Stimulated activated CD4-positive, alpha-beta T cell treated with anti-CD3 and anti-CD28 coated beads, Interleukin-2, amount 100 ng/mL, for 48 hours (primary cell): ENCODE measurements around the gene MAST3.
"Not testable (repeated sequence)": the region's sequence is repeated elsewhere in the genome, so short reads cannot be mapped to it uniquely, and the experiment has no call there.

Source experiments
- DNase-seq, 2 donors: peaks; one replicate each; pipeline ENCODE4 v3.0.0-alpha.2; 2020

Gene MAST3

GRCh38 chr19:18141031-18141430, 43.5 kb downstream of the MAST3 start:
- DNase-seq = no peak

DNA sequence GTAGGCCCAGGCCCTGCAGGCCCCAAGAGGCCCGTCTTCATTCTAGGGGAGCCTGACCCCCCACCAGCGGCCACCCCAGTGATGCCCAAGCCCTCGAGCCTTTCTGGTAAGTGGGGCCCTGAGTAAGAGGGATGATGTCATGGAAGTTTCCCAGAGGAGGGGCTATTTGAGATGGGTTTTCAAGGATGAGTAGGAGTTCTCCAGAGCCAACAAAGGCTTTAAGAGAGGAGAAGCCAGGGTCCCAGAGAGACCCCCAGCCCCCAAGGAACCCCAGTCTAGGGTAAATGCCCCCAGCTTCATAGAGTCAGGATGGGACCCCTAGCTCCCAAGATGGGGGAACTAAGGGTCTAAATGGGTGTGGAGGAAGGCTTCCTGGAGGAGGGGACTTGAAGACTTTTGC, 46.3 kb downstream of the MAST3 start:
- DNase-seq = no peak

DNA sequence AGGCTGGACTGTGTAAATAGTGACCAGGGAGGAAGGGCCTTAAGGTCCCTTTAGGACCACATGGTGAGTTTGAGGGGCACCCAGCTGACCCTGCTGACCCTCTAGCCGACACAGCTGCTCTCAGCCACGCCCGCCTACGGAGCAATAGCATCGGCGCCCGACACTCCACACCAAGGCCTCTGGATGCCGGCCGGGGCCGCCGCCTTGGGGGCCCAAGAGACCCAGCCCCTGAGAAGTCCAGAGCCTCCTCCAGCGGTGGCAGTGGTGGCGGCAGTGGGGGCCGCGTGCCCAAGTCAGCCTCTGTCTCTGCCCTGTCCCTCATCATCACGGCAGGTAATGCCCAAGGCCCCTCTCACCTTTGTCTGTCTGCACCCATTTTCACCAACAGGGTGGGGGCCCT, 46.8 kb downstream of the MAST3 start:
- DNase-seq = no peak

- DNase-seq = no peak
These were observed 47.3 kb downstream of the MAST3 start for GRCh38 chr19:18144906-18145305.

DNA sequence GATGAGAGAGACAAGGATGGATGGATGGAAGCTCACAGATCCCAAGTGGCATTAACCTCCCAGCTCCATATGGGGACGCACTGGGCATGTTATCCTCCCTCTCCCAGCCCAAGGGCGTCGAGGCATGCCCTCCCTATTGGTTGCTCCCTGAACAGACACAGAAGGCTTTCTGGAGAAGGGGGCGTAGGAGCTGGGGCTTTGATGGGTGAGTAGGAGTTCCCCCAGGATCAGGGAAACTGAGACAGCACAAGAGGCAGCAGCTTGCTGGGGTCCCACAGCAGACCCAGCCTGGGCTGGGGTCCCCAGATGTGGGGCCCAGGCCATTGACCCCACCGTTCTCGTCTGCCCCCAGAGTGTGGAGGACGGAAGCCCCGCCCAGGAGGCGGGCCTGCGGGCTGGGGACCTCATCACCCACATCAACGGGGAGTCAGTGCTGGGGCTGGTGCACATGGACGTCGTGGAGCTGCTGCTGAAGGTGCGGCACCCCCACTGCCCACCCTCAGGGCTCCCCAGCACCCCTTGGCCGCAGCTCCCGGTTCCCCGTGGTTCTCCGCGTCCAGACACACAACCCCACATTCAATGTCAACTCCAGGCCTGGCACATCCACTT, 47.9 kb downstream of the MAST3 start:
- DNase-seq = no peak

DNA sequence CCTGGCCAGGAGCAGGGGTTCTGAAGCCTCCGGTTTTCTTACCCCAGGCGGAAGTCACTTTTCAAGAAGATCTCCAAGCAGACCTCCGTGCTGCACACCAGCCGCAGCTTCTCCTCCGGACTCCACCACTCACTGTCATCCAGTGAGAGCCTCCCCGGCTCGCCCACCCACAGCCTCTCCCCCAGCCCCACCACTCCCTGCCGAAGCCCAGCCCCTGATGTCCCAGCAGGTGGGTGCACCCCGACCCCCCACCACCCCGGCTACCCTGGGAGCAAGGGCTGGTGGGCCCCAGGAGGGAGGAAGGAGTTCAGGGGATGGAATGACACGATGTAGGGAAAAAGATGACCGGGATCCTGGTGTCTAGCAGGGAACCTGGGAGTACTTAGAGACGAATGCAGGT, 49.8 kb downstream of the MAST3 start:
- no peak for DNase-seq

DNA sequence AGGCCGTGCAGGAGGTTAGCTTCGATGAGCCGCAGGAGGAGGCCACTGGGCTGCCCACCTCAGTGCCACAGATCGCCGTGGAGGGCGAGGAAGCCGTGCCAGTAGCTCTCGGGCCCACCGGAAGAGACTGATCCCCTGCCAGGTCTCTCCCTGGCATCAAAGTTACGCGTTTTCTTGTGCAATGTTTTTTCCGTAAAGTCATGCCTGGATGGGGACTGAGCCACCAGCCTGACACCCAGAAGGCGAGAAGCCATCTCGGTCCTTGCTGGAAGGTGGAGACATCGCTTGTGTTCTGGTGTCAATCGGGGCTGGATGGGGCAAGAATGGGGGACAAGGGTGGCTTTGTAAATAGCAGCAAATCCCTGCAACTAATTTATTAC, 52.0 kb downstream of the MAST3 start:
- no peak for DNase-seq

DNA sequence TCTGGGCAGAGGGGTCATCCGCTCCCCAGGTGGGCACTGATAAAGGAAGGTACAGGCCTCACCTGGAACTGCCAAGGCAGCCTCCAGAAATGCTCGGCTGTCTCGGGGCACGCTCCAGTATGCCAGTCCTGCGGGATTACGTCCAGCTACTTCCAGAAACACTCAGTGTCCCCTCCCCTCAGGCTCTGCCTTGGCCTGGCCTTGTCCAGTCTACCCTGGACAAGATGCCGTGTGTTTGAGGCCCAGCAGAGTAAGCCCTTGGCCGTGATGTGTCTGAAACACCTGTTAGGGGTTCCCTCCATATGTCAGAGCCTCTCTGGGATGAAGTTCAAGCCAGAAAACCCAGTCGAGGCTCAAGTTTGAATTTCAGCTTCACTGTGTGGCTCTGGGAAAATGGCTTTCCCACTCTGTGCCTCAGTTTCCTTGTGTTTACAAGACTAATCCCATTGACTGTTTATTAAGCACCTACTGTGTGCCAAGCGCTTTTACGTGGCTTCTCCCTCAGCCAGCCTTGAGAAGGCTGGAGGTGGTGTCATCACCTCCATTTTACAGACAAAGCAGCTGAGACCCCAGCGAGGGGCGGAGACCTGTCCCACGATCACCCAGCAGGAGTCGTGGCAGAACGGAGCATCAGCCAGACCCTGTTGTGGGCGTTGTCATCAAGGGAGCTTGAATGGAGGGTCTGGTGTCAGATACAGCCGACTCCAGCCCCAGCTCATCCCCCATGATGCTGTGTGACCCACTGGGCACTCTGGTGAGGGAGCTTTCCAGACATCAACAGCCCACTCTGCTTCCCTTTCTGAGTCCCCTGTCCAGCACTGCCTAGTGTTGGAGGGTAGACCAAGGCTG, 53.4 kb downstream of the MAST3 start:
- DNase-seq = no peak

GRCh38 chr19:18152442-18152816, 54.9 kb downstream of the MAST3 start:
- peak; percentile 98 to 99 for DNase-seq

- DNase-seq = peak; percentile 100
These were observed 55.4 kb downstream of the MAST3 start, which contains the start of gene PIK3R2 for GRCh38 chr19:18152817-18153555. Gene PIK3R2 (plus strand): TSS chr19:18153163. CDS start chr19:18155880, 2,717 bp downstream.

DNA sequence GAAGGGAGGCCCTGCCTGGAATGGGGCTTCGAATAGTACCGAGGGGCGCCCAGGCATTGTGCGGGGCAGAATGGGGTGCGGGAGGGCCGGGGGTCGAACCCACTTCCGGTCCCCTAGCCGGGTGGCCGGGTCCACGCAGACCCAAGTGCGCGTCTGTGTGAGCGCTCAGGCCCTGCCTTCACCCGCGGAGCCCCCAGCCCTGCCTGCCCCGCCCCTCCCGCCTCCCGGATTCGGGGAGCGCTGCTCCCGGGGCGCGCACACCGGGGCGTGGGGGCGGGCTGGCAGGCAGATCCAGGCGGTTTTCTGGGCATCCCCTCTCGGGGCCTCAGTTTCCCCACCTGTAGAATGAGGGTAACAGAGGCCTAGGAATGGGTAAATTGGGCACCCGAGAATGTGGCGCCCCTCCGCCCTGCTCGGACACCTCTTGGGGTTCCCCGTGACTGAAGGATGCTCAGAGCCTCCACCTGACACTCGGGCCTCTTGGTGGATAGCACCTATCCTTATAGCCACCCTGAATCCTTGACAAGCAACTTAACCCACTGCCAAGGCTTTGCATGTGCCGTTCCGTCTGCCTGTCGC, 56.1 kb downstream of the MAST3 start:
- peak in 1 of 2 donors; percentile 21 for DNase-seq

DNA sequence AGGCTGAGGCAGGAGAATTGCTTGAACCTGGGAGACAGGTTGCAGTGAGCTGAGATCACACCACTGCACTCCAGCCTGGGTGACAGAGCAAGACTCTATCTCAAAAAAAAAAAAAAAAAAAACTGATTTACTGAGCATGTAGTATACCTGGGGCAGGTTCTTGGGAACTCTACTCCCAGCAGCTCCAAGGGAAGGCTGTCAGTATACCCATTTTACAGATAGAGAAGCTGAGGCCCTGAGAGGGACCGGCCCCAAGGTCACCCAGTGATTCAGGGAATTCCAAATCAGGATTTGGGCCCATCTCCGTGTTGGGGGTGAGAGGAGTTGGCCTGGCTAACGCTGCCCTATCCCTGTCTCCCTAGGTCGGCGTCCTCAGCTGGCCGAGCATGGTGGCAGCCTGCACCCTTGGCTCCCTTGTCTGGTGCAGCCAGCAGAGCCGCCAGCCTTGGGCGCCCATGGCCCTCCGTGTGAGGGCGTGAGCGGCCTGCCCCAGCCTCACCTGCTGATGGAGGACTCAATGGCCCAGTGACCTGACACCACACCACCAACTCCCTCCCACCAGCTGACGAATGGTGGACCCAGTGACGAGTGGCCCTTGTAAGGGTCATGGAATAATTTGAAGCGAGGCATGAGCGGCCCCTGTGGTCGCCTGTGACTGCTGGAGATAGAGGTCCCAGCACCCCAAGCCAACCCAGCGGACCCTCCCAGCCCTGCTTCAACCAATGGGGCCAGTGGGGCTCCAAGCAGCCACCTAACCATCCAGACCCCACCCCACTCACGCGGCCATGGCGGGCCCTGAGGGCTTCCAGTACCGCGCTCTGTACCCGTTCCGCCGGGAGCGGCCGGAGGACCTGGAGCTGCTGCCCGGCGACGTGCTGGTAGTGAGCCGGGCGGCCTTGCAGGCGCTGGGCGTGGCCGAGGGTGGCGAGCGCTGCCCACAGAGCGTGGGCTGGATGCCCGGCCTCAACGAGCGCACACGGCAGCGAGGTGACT, 57.8 kb downstream of the MAST3 start:
- no peak for DNase-seq

GRCh38 chr19:18156268-18156667, 58.7 kb downstream of the MAST3 start:
- DNase-seq = no peak

- DNase-seq = no peak
These were observed 59.4 kb downstream of the MAST3 start for GRCh38 chr19:18156841-18157464.

GRCh38 chr19:18157465-18158063, 60.0 kb downstream of the MAST3 start:
- DNase-seq = no peak

GRCh38 chr19:18158467-18158866, 60.9 kb downstream of the MAST3 start:
- no peak for DNase-seq

DNA sequence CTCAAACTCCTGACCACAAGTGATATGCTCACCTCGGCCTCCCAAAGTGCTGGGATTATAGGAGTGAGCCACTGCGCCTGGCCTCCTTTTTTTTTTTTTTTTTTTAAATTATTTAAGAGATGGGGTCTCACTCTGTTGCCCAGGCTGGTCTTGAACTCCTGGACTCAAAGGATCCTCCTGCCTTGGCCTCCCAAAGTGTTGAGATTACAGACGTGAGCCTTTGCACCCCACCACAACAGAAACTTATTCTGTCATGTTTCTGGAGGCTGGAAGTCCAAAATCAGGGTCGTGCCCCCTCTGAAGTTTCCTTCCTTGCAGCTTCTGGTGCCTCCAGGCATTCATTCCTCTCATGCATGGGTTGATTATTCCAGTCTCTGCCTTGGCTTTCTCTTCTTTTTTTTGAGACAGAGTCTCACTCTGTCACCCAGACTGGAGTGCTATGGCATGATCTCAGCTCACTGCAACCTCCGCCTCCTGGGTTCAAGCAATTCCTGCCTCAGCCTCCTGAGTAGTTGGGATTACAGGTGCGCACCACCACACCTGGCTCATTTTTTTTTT, 61.6 kb downstream of the MAST3 start:
- DNase-seq = not testable (repeated sequence)

DNA sequence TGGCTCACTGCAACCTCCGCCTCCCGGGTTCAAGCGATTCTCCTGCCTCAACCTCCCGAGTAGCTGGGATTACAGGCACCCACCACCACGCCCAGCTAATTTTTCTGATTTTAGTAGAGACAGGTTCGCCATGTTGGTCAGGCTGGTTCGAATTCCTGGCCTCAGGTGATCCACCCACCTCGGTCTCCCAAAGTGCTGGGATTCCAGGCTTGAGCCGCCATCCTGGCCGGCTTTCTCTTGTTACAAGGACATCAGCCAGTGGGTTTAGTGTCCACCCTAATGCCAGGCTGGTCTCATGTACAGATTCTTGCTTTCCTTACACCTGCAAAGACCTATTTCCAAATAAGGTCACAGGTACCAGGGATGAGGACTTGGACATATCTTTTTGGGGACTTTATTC, 62.2 kb downstream of the MAST3 start:
- no peak for DNase-seq

GRCh38 chr19:18160493-18160970, 63.0 kb downstream of the MAST3 start:
- no peak for DNase-seq

GRCh38 chr19:18160971-18161635, 63.5 kb downstream of the MAST3 start:
- DNase-seq = peak; percentile 80 to 89
